Measurements from ENCODE around the gene SLC39A5. TPM values are rescaled to one million over a fixed set of nuclear protein-coding genes. Genes with fewer than 3 reads are reported as not detected.

The SLC39A5 gene
- total and polyA plus RNA-seq, 2 of the 13 experiments (the other 11 are each of a cell fraction or from before 2014, with no cell fraction given): 59.7 to 101 TPM

GRCh38 chr12:56212361-56212760, 17.5 kb upstream of the SLC39A5 start:
- H3K4me3 ChIP-seq (replicated peaks in 1 of 3; ENCODE audit: insufficient read depth in 1 of 3, low read depth in 2 of 3, low read length in 3 of 3): no peak overlapping the region
- ChIA-PET CTCF (ENCODE audit: low intra/inter-chr PET ratio, low total read pairs) (no interaction called here), POLR2A (interaction anchor here (1.6 kb wide), 1 partner anchor 8 kb away, joined by 4 read pairs; no protein-coding TSS in a partner anchor)
- no peaks in the 10 kb centered on the region for H4K20me1 ChIP-seq (ENCODE audit: insufficient read depth, low read length)
- ATAC-seq (no peak), DNase-seq (ENCODE audit: low spot score) (no peak), FAIRE-seq (no peak)
- TF ChIP-seq ZNF431 (CRISPR knock-in tag; IDR thresholded peaks at IDR 0.05; ENCODE audit: borderline replicate concordance, low read depth) (no peak), BRCA1 (CRISPR knock-in tag; IDR thresholded peaks at IDR 0.05) (no peak), ZNF251 (CRISPR knock-in tag; IDR thresholded peaks at IDR 0.05) (no peak), HNF1B (CRISPR knock-in tag; IDR thresholded peaks at IDR 0.05) (no peak), CREB1 (IDR thresholded peaks at IDR 0.05) (no peak), CREB1 (CRISPR knock-in tag; IDR thresholded peaks at IDR 0.05) (no peak), SATB2 (CRISPR knock-in tag; IDR thresholded peaks at IDR 0.05) (no peak)
- TF ChIP-seq, protein P1, sequence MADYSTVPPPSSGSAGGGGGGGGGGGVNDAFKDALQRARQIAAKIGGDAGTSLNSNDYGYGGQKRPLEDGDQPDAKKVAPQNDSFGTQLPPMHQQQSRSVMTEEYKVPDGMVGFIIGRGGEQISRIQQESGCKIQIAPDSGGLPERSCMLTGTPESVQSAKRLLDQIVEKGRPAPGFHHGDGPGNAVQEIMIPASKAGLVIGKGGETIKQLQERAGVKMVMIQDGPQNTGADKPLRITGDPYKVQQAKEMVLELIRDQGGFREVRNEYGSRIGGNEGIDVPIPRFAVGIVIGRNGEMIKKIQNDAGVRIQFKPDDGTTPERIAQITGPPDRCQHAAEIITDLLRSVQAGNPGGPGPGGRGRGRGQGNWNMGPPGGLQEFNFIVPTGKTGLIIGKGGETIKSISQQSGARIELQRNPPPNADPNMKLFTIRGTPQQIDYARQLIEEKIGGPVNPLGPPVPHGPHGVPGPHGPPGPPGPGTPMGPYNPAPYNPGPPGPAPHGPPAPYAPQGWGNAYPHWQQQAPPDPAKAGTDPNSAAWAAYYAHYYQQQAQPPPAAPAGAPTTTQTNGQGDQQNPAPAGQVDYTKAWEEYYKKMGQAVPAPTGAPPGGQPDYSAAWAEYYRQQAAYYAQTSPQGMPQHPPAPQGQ (CRISPR knock-in tag; IDR thresholded peaks at IDR 0.05; ENCODE audit: borderline replicate concordance): no peak
- TF ChIP-seq, protein P2, sequence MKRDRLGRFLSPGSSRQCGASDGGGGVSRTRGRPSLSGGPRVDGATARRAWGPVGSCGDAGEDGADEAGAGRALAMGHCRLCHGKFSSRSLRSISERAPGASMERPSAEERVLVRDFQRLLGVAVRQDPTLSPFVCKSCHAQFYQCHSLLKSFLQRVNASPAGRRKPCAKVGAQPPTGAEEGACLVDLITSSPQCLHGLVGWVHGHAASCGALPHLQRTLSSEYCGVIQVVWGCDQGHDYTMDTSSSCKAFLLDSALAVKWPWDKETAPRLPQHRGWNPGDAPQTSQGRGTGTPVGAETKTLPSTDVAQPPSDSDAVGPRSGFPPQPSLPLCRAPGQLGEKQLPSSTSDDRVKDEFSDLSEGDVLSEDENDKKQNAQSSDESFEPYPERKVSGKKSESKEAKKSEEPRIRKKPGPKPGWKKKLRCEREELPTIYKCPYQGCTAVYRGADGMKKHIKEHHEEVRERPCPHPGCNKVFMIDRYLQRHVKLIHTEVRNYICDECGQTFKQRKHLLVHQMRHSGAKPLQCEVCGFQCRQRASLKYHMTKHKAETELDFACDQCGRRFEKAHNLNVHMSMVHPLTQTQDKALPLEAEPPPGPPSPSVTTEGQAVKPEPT (CRISPR knock-in tag; IDR thresholded peaks at IDR 0.05; ENCODE audit: low read depth): no peak
- H3K27me3 ChIP-seq (ENCODE audit: control insufficient read depth in 1 of 2, insufficient read depth in 2 of 2, low read length in 2 of 2): no peaks in the 10 kb centered on the region
- no peak overlapping the region for H3K27ac ChIP-seq (ENCODE audit: extremely low read length, insufficient read depth, low read length)
- BruUV-seq (replicated peaks): no TSS peak
- no peak overlapping the region for H2AFZ ChIP-seq (ENCODE audit: low read length)
- intact Hi-C loops (cut with micrococcal nuclease; ENCODE audit: unreplicated experiment) (no loop called here), in situ Hi-C loops (cut with HindIII; ENCODE audit: extremely low pct_ligation_motif_present, low pct_unique_long_range_greater_than_20kb) (no loop called here)
- no peaks in the 10 kb centered on the region for H3K79me2 ChIP-seq (ENCODE audit: insufficient read depth, low read length)
- no peaks in the 10 kb centered on the region for H3K4me1 ChIP-seq (ENCODE audit: insufficient read depth, low read length)
- no peak overlapping the region for H3K9ac ChIP-seq (ENCODE audit: insufficient read depth, low read depth, low read length)
- WGBS (ENCODE audit: low lambda C conversion rate): 100% methylated on average over 1 of the region's 1 CpG
- H3K9me3 ChIP-seq (ENCODE audit: low read length): no peaks in the 10 kb centered on the region
- peaks cover 20 to 64% of the 10 kb centered on the region in 2 experiments for H3K36me3 ChIP-seq (replicated peaks in 1 of 2; ENCODE audit: control insufficient read depth in 1 of 2, insufficient read depth in 2 of 2, low read length in 2 of 2)
- no peak overlapping the region for H3K4me2 ChIP-seq (ENCODE audit: low read depth, low read length)

Measured in HepG2 (cell line).